AML-193 (cell line): ENCODE measurements around the gene RTN4.

Source experiments
- DNase-seq, 2 experiments: peaks; one replicate each; lab custom pipeline; 2025; lab: John Stamatoyannopoulos, UW

The RTN4 gene

DNA sequence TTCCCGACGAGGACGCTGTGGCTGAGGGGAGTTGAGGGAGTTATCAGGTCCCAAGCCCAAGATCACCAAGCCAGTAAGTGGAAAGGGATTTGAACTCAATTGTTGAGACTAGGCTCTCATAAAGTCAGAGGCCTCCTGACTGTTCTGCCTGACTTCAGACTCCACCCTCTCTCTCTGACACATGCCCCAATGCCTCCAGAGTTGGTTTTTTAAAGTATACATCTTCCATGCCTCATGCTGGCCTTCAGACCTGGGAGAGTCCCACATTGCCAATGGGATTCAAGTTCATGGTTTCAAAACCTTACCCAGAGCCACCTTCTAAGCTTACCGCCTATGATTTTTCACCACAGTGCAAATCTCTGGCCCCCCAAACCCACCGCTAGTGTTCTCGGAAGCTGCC lies 100.8 kb downstream of the RTN4 start:
- DNase-seq: no peak

GRCh38 chr2:54948120-54948519 lies 102.1 kb downstream of the RTN4 start:
- no peak for DNase-seq

DNA sequence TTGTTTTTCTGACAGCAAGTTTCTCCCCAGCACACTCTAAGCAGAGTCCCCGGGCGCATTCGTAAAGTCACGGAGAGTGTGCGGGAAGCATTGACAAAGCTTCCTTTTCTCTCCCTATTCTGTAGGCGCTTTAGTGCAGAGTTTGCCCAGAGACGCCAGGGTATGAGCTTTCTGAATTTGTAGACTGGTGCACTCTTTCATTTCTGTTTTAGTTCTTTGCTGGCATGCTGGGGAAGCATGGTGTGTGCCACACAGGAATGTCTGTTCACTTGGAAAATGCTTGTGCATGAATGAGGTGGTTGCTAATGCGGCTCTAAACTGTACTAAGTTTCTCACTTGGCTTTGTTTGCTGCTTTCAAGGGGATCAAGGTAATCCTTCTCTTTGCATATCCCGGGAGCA lies 102.6 kb downstream of the RTN4 start:
- no peak for DNase-seq

DNA sequence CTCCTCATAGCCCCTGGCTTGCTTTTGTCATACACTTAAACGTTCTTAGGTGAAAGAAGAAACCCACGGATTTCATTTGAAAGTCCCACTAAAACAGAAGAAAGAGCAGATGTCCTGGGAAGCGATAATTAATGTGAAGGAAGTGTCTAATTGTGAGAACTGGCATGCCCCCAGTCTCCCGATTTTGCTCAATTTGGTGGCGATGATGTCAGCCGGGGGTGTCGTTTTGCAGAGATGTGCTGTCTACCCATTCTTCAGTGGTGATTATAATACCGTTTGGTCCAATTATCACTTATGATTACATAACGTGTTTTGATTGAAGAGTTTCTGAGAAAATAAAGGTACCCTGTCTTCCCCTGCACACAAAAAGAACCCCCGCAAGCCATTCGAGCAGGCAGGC lies 103.1 kb downstream of the RTN4 start:
- DNase-seq: no peak

DNA sequence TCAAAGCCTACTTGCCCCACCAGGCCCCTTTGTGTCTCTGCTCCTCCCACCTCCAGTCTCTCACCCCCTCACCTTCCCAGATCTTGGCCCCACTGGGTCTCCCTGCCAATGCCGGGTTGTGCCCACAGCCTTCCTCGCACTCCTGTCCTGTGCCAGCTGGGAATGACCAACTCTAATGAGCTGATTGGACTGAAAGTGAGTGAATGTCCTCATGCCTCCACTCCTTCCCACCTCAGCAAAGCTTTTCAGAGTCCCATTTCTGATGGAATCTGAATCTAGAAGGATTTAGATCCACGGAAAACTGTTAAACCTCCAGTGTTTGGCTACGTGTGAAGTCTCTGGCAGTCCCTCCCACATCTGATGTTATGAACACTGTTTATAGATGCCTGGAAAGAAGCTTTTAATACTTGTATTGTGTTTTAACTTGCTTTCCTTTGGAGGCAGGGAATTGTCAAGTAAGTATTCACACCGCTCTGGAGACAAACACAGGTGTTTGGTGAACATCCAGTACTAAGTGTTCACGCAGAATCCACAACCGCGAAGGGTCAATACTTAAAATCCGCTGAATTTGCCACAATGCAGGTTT lies 103.9 kb downstream of the RTN4 start:
- no peak for DNase-seq

DNA sequence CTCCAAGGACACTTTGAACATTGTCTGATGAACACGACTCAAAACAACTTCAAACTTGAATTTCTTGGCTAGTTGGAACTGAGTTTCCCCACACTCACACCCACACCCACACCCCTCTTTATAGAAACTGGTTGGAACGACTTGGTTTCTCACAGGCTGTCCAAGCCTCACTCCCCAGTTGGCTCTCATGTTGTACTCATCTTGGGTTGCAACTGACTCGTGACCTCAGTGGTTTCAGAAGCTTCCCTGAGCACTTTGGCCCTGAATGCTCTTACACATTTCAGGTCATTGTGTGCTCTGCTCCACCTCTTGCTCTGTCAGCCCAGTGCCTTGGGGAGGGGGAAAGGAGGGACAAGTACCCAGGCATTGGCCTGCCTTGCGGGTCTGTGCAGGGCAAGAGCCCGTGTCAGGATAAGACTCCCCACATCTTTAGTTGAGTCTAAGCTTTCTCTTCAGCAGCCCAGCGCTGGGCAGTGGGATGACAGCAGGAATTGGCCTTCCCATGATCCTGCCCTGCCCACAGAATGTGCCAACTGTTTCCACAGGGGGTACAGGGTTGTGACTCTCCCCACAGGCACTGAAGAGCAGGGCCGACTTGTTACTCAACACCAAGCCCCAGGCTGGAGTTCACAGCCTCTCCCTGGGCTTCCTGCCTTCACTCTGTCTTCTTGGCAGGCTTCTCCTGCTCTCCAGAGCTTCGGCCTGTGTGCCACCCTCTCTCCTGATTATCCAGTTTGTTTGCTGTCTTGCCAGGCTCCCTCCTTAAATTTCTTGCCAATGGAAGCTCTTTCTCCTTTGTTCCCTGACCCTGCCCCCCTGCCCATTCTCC lies 104.6 kb downstream of the RTN4 start:
- DNase-seq: no peak

GRCh38 chr2:54944724-54945326 lies 105.4 kb downstream of the RTN4 start:
- no peak for DNase-seq

DNA sequence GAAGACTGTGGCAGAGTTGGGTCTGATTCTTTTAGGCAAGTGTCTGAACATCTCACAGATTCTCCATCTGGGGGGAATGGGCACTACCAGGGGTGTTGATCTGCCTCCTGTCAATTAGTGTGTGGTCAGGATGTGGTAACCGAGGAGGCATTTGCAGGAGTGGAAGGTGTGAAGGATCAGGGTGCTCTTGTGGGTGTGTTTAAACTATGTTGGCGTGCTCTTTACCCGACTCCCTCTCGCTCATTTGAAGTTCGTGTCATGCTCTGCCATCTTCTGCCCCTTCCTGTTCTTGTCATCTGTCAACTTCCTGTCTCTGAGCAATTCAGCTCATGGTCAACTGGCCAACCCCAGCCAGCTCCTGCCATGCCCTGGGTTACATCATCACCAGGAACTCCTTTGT lies 107.9 kb downstream of the RTN4 start:
- DNase-seq: no peak

GRCh38 chr2:54941248-54941984 lies 108.8 kb downstream of the RTN4 start:
- DNase-seq: no peak

DNA sequence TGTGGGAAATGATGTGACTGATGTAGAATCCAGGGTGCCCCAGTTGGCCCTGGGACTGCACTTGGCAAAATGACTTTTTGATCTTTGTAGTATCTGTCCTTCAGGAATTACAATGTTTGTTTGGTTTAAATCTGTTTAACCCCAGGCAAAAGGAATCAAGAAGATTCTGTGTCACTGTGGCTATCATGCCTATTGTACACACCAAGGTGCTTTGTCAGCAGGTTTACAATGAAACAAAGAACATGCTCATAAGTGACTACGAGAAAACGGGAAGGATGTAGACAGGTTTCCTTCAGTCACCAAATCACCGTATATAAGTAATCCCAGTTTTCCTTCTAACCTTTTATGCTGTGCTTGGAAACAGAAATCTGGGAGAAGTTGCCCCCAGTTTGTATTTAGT lies 109.5 kb downstream of the RTN4 start:
- DNase-seq: no peak

GRCh38 chr2:54939446-54940118 lies 110.7 kb downstream of the RTN4 start:
- no peak for DNase-seq

DNA sequence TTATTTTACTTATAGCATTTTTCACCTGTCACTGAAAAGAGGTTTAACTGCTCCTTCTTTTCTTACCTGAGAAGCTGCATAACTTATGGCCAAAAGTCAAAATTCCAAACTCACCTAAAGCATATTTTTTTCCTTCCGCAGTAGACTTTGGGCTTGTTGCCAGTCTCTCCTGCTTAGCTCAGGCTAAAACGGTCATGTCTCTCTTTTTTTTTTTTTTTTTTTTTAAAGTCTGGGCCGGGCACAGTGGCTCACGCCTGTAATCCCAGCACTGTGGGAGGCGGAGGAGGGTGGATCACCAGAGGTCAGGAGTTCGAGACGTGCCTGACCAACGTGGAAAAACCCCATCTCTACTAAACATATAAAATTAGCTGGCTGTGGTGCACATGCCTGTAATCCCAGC lies 113.5 kb downstream of the RTN4 start:
- no peak for DNase-seq

- DNase-seq: no peak
Measured at GRCh38 chr2:54935389-54935788, 114.9 kb downstream of the RTN4 start.

- no peak for DNase-seq
Measured at GRCh38 chr2:54931473-54931872, 118.8 kb downstream of the RTN4 start.

GRCh38 chr2:54928719-54929118 lies 121.5 kb downstream of the RTN4 start:
- DNase-seq: no peak

- DNase-seq: no peak
Measured at GRCh38 chr2:54927751-54928615, 122.3 kb downstream of the RTN4 start.

DNA sequence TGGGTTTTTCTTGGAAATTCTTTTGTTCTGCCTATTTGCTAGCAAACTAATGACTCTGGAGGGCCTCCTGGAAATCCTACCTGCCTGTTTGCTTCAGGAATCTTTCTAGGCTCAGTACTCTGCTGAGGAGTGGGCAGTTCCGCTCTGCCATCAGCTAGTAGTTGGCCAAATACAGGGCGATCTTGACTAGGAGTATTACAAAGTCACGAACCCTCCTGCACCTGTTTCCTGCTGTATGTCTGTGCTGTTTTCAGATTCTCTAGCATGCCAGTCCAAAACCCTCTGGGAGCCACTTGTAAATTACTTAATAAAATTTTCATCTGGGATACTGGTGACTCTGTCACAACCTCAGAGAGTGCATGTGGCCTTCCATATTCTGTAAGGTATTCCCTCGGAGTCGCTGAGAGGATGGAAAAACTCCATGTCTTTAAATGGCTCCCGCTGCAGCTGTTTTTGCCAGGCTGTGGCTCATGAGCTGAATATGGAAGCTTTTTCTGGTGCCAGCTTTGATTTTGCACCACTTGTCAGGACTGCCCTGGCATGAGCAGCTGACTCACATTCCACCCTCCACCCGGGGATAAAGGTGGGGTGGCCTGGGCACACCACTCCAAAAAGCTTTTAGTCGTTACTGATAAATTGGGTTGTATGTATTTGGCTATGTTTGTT lies 123.0 kb downstream of the RTN4 start:
- DNase-seq: no peak

DNA sequence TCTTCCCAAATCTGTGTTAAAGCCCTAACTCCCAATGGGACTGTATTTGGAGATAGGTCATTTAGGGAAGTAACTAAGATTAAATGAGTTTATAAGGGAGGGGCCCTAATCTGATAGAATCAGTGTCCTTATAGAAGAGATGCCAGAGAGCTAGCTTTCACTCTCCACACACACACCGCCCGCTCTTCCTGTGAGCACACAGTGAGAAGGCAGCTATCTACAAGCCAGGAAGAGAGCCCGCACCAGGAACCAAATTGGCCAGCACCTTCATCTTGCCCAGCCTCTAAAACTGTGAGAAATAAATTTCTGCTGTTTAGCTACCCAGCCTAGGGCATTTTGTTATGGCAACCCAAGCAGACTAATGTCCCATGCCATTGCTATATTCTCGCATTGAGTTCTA lies 125.2 kb downstream of the RTN4 start:
- no peak for DNase-seq

DNA sequence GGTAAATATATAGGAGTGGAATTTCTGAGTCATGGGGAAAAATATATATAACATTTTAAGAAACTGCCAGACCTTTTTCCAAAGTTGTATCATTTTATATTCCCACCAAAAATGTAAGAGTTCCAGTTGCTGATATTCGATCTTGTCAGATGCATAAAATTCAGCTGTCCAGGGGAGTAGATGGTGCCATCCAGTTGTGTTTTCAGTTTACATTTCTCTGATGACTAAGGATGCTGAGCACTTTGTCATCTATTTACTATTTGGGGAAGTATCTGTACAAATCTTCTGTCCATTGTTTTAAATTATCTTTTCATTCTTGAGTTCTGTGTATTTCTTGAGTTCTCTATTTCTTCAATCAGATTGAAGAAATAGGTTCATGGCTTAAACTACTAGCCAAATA lies 126.1 kb downstream of the RTN4 start:
- no peak for DNase-seq
